A673 (cell line): ENCODE data around the gene MSRB3.

Experiments
- EZH2 ChIP-seq: fragments of 200-600 bp; sonication (generic); IDR thresholded peaks from 2 replicates; pipeline ENCODE4 v1.6.1; 2017; ENCODE audit warnings: borderline replicate concordance, low read depth, mild to moderate bottlenecking, mixed read lengths, antibody characterized with exemption, low read length; ENCODE audit not compliant: poor library complexity, severe bottlenecking
- TF ChIP-seq, protein P1 (sequence below): fragments of 300-800, 200-600 bp; sonication (generic); conservative IDR thresholded peaks from 2 replicates; pipeline ENCODE4 v1.5.1; 2017; ENCODE audit warnings: low read depth, mild to moderate bottlenecking, antibody characterized with exemption, low read length, moderate library complexity, mixed read lengths

DNA sequence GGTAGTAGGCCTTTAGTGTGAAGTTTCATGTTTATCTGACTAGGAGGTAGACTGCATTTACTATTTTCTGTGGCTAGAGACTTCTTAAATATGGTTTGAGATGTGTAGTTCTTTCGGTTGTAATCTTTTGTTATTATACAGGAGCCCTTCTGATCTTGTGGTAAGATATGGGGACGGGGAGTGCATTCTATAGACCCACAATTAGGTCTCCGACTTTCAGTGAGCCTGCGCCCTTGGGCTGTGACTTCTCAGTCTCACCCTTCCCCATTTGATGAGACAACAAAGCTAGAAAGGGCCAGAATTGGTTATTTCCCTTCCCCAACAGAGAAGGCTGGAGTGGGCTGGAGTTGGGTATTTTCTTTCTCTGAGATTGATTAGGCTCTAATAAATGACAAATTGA is 130.0 kb downstream of the MSRB3 start:
- TF ChIP-seq, protein P1, sequence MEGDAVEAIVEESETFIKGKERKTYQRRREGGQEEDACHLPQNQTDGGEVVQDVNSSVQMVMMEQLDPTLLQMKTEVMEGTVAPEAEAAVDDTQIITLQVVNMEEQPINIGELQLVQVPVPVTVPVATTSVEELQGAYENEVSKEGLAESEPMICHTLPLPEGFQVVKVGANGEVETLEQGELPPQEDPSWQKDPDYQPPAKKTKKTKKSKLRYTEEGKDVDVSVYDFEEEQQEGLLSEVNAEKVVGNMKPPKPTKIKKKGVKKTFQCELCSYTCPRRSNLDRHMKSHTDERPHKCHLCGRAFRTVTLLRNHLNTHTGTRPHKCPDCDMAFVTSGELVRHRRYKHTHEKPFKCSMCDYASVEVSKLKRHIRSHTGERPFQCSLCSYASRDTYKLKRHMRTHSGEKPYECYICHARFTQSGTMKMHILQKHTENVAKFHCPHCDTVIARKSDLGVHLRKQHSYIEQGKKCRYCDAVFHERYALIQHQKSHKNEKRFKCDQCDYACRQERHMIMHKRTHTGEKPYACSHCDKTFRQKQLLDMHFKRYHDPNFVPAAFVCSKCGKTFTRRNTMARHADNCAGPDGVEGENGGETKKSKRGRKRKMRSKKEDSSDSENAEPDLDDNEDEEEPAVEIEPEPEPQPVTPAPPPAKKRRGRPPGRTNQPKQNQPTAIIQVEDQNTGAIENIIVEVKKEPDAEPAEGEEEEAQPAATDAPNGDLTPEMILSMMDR = no peak
- no peak for TF ChIP-seq EZH2
